ENCODE data around the gene CSMD2.

CSMD2 gene

DNA sequence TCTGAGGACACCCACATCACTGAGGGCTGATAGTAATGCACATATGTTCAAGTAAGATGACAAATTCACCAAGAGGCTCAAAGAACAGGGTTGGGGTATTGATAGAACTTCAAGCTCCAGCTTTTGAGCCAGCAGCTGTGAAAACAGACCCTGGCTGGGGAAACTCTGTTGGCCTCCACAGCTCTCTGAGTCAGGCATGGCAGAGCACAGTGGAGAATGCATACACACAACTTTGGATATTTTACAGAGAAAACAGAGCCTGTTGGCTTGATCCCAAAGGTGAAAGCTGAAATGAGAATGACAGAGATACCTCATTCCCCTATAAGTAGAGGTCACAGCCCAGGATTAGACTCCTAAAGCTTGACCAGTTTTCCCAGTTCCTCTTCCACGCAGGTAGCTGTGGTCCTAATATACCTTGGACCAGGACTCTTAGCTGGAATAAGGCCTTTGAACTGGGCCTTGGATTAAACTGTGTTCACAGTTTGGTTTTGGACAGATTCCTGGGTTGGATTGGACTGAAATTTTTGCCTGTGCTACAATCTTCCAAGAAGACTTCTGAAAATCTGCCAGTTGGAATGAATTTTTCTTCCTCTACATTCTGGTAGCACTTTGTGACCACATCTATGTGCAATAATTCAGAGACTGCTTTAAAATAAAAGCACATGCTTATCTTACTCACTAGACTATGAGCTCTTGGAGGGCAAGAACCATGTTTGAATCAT is 402.8 kb downstream of the CSMD2 start:
- TF ChIP-seq, protein P1, sequence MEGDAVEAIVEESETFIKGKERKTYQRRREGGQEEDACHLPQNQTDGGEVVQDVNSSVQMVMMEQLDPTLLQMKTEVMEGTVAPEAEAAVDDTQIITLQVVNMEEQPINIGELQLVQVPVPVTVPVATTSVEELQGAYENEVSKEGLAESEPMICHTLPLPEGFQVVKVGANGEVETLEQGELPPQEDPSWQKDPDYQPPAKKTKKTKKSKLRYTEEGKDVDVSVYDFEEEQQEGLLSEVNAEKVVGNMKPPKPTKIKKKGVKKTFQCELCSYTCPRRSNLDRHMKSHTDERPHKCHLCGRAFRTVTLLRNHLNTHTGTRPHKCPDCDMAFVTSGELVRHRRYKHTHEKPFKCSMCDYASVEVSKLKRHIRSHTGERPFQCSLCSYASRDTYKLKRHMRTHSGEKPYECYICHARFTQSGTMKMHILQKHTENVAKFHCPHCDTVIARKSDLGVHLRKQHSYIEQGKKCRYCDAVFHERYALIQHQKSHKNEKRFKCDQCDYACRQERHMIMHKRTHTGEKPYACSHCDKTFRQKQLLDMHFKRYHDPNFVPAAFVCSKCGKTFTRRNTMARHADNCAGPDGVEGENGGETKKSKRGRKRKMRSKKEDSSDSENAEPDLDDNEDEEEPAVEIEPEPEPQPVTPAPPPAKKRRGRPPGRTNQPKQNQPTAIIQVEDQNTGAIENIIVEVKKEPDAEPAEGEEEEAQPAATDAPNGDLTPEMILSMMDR (conservative IDR thresholded peaks at IDR 0.05; ENCODE audit: low read length), result no peak
- peak; percentile 89 for DNase-seq (ENCODE audit: low read depth)
- H3K4me3 ChIP-seq (ENCODE audit: low read length), result no peak overlapping the region

DNA sequence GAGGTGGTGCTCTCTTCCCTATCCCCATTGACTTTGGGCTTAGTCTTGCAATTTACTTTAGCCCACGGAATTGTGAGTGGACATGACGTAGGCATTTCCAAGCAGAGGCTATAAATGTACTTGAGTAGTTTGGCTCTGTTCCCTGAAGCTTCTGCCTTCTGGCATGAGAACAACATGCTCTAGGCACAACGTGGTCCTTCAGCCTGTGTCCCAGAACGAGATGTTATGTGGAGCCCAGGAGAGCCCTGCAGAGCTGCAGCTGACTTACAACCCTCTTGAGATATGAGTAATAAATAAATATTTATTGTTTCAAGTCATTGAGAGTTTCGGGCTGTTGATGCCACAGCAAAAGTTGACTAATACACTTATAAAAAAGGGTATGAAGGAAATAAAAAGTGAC is 406.3 kb downstream of the CSMD2 start:
- TF ChIP-seq, protein P1 (conservative IDR thresholded peaks at IDR 0.05; ENCODE audit: low read length), result no peak
- peak; percentile 79 for DNase-seq (ENCODE audit: low read depth)
- no peak overlapping the region for H3K4me3 ChIP-seq (ENCODE audit: low read length)

DNA sequence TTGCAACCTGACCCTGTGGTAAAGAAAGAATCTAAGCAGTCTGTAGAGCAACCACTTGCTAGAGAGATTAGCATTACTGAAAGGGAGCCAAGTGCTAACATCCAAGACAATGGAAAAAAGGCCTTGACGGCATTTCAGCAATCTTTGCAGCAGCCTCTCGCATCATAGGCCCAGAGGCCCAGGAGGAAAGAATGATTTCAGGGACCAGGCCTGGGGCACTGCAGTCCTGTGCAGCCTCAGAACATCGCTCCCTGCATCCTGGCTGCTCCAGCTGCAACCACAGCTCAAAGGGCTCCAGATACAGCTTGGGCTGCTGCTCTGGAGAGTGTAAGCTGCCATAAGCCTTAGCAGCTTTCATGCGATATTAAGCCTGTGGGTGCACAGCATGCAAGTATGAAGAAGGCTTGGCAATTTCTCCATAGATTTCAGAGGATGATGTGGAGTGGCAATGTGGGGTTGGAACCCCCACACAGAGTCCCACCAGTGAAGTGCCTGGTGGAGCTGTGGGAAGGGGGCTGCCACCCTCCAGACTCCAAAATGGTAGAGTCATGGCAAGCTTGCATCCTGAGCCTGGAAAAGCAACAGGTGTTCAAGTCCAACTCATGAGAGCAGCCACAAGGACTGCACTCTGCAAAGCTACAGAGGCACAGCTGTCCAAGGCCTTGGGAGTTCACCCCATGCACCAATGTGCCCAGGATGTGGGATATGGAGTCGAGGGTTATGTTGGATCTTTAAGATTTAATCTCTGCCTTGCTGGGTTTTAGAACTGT is 411.8 kb downstream of the CSMD2 start:
- DNase-seq (ENCODE audit: low read depth), result no peak
- TF ChIP-seq, protein P1 (conservative IDR thresholded peaks at IDR 0.05; ENCODE audit: low read length), result no peak
- no peak overlapping the region for H3K4me3 ChIP-seq (ENCODE audit: low read length)

DNA sequence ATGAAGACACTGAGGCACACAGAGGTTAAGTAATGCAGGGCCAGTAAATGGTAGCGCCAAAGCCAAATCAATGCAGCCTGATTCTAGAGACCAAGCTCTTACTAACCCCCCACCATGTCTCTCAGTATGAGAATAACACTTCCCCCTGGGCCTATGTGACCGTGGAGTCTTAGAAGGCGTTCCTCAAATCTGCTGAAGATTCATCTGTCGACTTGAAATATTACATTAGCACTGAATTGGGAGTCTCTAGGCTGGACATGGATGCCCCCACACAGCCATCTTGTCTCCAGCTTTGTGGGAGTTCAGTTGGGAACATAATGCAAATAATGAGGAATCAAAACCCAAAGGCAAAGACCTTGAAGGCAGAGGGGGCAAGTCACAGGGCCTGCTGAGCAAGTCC is 419.1 kb downstream of the CSMD2 start:
- H3K4me3 ChIP-seq (ENCODE audit: low read length), result no peak overlapping the region
- DNase-seq (ENCODE audit: low read depth), result no peak
- TF ChIP-seq, protein P1 (conservative IDR thresholded peaks at IDR 0.05; ENCODE audit: low read length), result no peak

DNA sequence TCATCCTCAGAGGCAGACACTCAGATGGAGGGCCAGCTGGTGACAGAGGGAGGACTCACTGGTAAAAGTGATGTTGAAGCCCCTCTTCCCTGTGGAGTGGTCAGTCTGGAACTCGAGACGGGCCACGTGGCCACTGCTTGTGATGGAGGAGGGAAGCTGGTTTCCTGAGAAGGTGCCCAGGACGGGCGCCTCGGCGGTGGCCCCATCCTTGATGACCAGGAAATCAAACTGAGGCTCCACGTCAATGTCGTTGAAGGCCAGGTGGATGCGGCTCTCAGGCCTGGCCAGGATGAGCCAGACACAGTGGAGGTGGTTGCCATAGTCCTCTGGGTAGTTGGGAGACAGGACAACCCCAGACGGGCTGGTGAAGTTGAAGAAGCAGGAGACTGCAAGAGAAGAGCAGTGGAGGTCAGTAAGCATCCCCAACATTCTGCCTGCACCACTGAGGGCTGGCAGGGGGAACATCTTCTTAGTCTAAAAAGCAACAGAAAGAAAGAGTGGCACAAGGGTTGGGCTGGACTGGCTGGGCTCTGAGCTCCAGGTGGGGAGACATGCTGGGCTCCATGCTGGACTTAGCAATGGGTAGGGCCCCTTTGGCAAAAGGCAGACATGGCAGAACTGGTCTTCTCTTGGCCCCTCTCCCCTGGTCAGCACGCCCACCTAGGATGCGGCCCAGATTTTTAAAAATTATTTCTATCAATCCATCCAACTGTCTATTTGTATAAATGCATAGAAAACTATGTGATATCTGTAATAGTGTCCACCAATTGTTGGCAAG is 421.6 kb downstream of the CSMD2 start:
- H3K4me3 ChIP-seq (ENCODE audit: low read length), result no peak overlapping the region
- no peak for DNase-seq (ENCODE audit: low read depth)
- TF ChIP-seq, protein P1 (conservative IDR thresholded peaks at IDR 0.05; ENCODE audit: low read length), result no peak

DNA sequence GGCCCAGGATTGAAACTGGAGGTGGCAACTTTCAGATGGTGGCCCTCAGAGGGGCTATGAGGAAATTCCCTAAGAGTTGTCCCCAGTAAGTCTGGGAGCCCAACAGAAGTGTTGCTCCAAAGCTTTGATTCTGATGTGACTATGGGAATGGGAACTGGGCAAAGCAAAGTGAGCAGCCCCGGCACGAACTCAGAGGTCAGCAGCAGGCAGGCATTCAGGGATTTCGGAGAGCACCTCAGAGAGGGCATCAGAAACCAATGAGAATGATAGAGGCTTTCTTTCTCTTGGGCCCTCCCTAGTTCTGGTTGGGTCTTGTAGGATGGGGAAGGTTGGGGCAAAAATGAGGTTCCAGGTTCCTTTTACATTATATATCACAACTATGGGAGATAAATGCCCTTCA is 422.4 kb downstream of the CSMD2 start:
- TF ChIP-seq, protein P1 (conservative IDR thresholded peaks at IDR 0.05; ENCODE audit: low read length), result no peak
- no peak overlapping the region for H3K4me3 ChIP-seq (ENCODE audit: low read length)
- DNase-seq (ENCODE audit: low read depth), result no peak

All from AG10803 (cell line).